Retinal pigment epithelial cell (primary cell): Measurements from ENCODE around the gene ZBTB4.
"Not testable (repeated sequence)": the region's sequence is repeated elsewhere in the genome, so short reads cannot be mapped to it uniquely, and the experiment has no call there.

ENCODE experiments used
- DNase-seq: peaks from one replicate; pipeline ENCODE4 v3.0.0-alpha.2; 2010; ENCODE audit warnings: low read depth
- H3K4me3 ChIP-seq: 2 replicates; pipeline ENCODE4 v1.5.1; 2011; ENCODE audit warnings: mild to moderate bottlenecking, low read length, control low read depth, moderate library complexity
- TF ChIP-seq, protein P1 (sequence below): conservative IDR thresholded peaks from 2 replicates; pipeline ENCODE4 v1.5.1; 2011; ENCODE audit warnings: low read depth, low read length, control low read depth, inconsistent platforms

ZBTB4 gene

DNA sequence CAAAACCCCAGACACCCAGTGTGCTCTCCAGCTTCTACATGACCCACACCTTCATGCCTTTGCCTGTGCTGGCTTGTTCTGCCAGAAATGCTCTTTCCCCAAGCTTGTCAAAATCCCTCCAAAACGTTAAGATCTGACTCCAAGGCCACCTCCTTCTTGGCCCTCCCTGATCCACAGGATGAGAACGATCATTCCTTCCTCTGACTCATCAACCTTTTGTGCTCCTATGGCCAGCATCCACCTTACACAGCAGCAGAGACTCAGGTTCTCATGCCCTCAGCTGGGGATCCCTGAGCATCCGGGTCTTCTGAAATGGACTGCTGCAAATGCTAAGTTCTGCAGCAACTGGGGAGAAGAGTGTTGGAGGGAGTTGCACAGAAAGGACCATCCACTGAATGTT lies 2.9 kb downstream of the ZBTB4 start:
- TF ChIP-seq, protein P1, sequence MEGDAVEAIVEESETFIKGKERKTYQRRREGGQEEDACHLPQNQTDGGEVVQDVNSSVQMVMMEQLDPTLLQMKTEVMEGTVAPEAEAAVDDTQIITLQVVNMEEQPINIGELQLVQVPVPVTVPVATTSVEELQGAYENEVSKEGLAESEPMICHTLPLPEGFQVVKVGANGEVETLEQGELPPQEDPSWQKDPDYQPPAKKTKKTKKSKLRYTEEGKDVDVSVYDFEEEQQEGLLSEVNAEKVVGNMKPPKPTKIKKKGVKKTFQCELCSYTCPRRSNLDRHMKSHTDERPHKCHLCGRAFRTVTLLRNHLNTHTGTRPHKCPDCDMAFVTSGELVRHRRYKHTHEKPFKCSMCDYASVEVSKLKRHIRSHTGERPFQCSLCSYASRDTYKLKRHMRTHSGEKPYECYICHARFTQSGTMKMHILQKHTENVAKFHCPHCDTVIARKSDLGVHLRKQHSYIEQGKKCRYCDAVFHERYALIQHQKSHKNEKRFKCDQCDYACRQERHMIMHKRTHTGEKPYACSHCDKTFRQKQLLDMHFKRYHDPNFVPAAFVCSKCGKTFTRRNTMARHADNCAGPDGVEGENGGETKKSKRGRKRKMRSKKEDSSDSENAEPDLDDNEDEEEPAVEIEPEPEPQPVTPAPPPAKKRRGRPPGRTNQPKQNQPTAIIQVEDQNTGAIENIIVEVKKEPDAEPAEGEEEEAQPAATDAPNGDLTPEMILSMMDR = no peak
- H3K4me3 ChIP-seq = no peak overlapping the region
- no peak for DNase-seq

DNA sequence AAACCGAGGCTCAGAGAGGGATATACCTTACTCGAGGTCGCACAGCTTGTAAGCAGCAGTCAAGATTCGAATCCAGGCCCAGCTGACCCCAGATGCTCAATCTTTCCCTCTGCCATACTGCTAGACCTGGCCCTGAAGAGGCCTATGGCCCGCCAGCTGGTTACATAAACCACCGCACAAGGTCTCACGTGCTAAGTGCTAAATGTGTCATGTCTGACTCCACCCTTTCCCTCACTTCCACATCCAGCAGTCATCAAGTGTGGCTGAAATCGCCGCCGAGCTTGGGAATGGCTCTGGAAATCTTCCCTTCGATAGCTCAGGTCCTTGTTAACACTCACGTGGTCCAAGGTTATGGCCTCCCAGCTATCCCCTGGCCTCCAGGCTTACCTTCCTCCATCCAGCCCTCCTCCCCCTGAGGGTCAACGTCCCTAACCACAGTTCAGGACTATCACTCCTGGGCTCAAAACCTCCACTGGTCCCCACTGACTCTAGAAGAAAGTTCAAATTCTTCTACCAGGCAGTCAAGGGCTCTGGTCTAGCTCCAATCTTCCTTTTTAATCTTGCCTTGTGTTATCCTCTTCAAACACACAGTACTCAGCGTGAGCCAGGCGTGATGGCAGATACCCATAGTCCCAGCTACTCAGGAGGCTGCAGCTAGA lies 3.5 kb downstream of the ZBTB4 start:
- DNase-seq = no peak
- H3K4me3 ChIP-seq = no peak overlapping the region
- TF ChIP-seq, protein P1 = no peak

DNA sequence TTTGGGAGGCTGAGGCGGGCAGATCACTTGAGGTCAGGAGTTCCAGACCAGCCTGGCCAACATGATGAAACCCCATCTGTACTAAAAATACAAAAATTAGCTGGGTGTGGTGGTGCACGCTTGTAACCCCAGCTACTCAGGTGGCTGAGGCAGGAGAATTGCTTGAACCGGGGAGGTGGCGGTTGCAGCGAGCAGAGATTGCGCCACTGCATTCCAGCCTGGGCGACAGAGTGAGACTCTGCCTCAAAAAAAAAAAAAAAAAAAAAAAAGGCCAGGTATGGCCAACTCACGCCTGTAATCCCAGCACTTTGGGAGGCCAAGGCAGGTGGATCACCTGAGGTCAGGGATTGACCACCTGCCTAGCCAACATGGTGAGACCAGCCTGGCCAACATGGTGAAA lies 4.7 kb downstream of the ZBTB4 start:
- not testable (repeated sequence) for DNase-seq, H3K4me3 ChIP-seq

DNA sequence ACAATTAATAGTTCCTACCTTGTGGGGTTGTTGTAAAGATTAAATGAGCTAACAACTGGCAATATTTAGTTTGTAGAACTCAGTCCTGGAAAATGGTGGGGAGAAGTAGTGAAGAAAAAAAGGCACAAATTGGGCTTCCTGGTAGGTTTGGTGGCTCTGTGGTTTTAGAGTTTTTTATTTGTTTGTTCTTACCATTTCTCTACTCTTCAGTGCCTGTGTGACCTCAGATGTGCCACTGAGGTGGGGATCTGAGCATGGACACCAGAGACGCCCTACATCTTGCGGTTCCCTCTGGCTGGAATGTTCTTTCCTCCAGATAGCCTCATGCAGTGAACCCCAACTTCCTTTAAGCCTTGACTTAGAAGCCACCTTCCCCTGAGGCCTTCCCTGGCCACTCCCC lies 7.7 kb downstream of the ZBTB4 start:
- TF ChIP-seq, protein P1 = no peak
- DNase-seq = no peak
- no peak overlapping the region for H3K4me3 ChIP-seq

DNA sequence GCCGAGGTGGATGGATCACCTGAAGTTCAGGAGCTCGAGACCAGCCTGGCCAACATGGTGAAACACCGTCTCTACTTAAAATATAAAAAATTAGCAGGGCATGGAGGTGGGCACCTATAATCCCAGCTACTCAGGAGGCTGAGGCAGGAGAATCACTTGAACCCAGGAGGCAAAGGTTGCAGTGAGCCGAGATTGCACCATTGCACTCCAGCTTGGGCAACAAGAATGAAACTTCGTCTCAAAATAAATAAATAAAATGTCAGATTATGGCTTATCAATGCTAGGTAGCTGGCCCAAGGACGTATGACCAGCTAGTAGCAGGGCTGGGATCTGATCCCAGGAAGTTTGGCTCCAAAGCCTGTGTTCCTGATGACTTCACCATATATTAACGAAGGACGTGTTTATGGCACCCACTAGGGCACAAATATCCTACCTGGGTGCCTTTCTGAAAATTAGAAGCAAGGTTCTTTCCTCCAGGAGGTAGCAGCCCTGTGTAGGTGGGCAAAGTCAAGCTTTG lies 8.9 kb downstream of the ZBTB4 start:
- not testable (repeated sequence) for DNase-seq

DNA sequence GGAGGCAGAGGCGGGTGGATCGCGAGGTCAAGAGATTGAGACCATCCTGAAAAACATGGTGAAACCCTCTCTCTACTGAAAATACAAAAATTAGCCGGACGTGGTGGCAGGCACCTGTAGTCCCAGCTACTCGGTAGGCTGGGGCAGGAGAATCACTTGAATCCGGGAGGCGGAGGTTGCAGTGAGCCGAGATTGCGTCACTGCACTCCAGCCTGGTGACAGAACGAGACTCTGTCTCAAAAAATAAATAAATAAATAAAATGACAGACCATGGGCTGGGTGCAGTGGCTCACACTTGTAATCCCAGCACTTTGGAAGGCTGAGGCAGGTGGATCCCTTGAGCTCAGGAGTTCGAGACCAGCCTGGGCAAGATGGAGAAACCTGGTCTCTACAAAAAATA lies 9.6 kb downstream of the ZBTB4 start:
- not testable (repeated sequence) for DNase-seq, H3K4me3 ChIP-seq

More for the DNA sequence above, 8.9 kb downstream of the ZBTB4 start:
- H3K4me3 ChIP-seq = not testable (repeated sequence)

DNA sequence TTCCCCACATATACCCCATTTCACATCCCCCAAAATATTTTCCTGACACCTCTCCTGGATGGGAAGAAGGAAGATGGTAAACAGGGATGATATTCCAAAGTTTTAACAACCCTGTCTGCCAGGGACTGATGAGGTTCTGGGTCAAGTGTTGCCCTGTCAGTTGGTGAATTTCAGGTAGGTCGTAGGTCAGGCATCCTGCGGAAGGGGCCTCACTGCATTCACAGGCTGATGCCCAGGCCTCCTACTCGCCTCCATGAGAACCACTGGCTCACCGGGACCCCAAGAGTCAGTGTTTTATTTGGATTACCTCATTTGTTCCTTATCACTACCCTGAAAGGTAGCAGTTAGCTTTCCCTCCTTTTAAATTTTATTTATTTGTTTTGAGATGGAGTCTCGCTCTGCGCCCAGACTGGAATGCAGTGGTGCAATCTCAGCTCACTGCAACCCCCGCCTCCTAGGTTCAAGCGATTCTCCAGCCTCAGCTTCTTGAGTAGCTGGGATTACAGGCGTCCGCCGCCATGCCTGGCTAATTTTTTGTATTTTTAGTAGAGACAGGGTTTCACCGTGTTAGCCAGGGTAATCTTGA lies 10.5 kb downstream of the ZBTB4 start:
- no peak for DNase-seq
- no peak overlapping the region for H3K4me3 ChIP-seq
- TF ChIP-seq, protein P1 = no peak

DNA sequence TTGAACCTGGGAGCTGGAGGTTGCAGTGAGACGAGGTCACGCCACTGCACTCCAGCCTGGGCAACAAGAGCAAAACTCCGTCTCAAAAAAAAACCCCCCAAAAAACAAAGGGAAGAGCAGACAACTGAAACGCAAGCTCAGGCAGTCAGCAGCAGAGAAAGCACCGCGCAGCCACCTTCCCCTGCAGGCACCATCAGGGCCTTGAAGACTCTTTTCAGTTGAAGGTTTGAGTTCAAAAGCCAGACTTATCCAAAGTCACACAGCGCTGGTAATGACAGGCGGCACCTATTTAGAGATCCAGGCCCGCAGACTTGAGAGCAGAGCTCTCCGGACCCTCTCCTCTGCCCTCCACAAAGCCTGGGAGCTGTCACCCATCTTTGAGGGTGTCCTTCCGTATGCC lies 11.1 kb downstream of the ZBTB4 start:
- DNase-seq = no peak
- no peak overlapping the region for H3K4me3 ChIP-seq
- TF ChIP-seq, protein P1 = no peak
